IMR-90 (cell line): ENCODE measurements around the gene RMI2. TPM values are rescaled to one million over a fixed set of nuclear protein-coding genes. Genes with fewer than 3 reads are reported as not detected.

Source experiments
- ATAC-seq: fragments of 200-7000 bp; cut with Tn5 transposase; 2 replicates; pipeline ENCODE4 v1.9.1; 2020; ENCODE audit warnings: low read depth, mild to moderate bottlenecking, moderate library complexity
- BruUV-seq: library from RNA; stranded (reverse); fragments of 400-500 nt; replicated peaks from 2 replicates; lab custom pipeline; 2021; lab: Mats Ljungman, UMichigan
- CTCF ChIA-PET: fragments of 300-600 bp; formaldehyde crosslinking; extraction: SDS; loops from one replicate; lab custom pipeline; 2021; ENCODE audit warnings: antibody characterized with exemption; lab: Yijun Ruan, JAX
- POLR2A ChIA-PET: fragments of 300-600 bp; sonication (Branson Sonifier 250); formaldehyde crosslinking; loops from one replicate; lab custom pipeline; 2022; ENCODE audit warnings: antibody characterized with exemption; ENCODE audit not compliant: unreplicated experiment; lab: Charles Lee
- DNase-seq: peaks from one replicate; pipeline ENCODE4 v3.0.0; 2013
- H2AFZ ChIP-seq: replicated peaks from 2 replicates; pipeline ENCODE3; 2013; ENCODE audit warnings: low read length, mild to moderate bottlenecking; ENCODE audit not compliant: poor library complexity
- H2AK5ac ChIP-seq: 2 replicates; pipeline ENCODE4 v1.6.1; 2013; ENCODE audit warnings: low read depth, low read length, inconsistent platforms
- H2AK9ac ChIP-seq: replicated peaks from 2 replicates; pipeline ENCODE3; 2013; ENCODE audit warnings: mild to moderate bottlenecking, low read depth, low read length, moderate library complexity; ENCODE audit not compliant: poor library complexity
- H2BK120ac ChIP-seq: 2 replicates; pipeline ENCODE4 v1.6.1; 2013; ENCODE audit warnings: low read depth, low read length, inconsistent platforms
- H2BK15ac ChIP-seq: 3 replicates; pipeline ENCODE4 v1.6.1; 2013; ENCODE audit warnings: low read depth, low read length, inconsistent platforms
- H2BK20ac ChIP-seq: 2 replicates; pipeline ENCODE4 v1.6.1; 2013; ENCODE audit warnings: low read depth, mild to moderate bottlenecking, inconsistent platforms, low read length, moderate library complexity
- H2BK5ac ChIP-seq: 2 replicates; pipeline ENCODE4 v1.6.1; 2013; ENCODE audit warnings: mild to moderate bottlenecking, low read depth, low read length, inconsistent platforms; ENCODE audit not compliant: poor library complexity, severe bottlenecking
- H3K14ac ChIP-seq: replicated peaks from 2 replicates; pipeline ENCODE4 v1.6.1; 2013; ENCODE audit warnings: low read depth, low read length, inconsistent platforms
- H3K18ac ChIP-seq: 2 replicates; pipeline ENCODE4 v1.6.1; 2013; ENCODE audit warnings: low read depth, low read length, control low read depth
- H3K23ac ChIP-seq: 2 replicates; pipeline ENCODE4 v1.6.1; 2013; ENCODE audit warnings: low read depth, low read length, inconsistent platforms
- H3K27ac ChIP-seq: 2 replicates; pipeline ENCODE4 v1.5.1; 2013; ENCODE audit warnings: mild to moderate bottlenecking, control low read depth, low read length; ENCODE audit not compliant: insufficient read depth
- H3K27me3 ChIP-seq: 2 replicates; pipeline ENCODE4 v1.6.1; 2013; ENCODE audit warnings: low read length; ENCODE audit not compliant: control insufficient read depth, insufficient read depth
- H3K36me3 ChIP-seq: 2 replicates; pipeline ENCODE4 v1.6.1; 2013; ENCODE audit warnings: low read length, mixed read lengths; ENCODE audit not compliant: control insufficient read depth, insufficient read depth
- H3K4ac ChIP-seq: 2 replicates; pipeline ENCODE4 v1.6.1; 2013; ENCODE audit warnings: low read depth, low read length, inconsistent platforms
- H3K4me1 ChIP-seq: 2 replicates; pipeline ENCODE4 v1.6.1; 2013; ENCODE audit warnings: low read length, mixed read lengths; ENCODE audit not compliant: control insufficient read depth, insufficient read depth
- H3K4me2 ChIP-seq: 2 replicates; pipeline ENCODE4 v1.6.1; 2013; ENCODE audit warnings: low read depth, mild to moderate bottlenecking, control low read depth, low read length, moderate library complexity
- H3K4me3 ChIP-seq: 2 replicates; pipeline ENCODE4 v1.5.1; 2013; ENCODE audit warnings: low read depth, mild to moderate bottlenecking, control low read depth, low read length, moderate library complexity; ENCODE audit not compliant: insufficient read depth
- H3K56ac ChIP-seq: 2 replicates; pipeline ENCODE4 v1.6.1; 2013; ENCODE audit warnings: low read length, inconsistent platforms; ENCODE audit not compliant: insufficient read depth; ENCODE audit errors: extremely low read depth
- H3K79me1 ChIP-seq, 2 experiments: 2 replicates each; pipeline ENCODE4 v1.6.1; 2013; ENCODE audit warnings: low read length in 2 of 2, inconsistent platforms in 1 of 2, low read depth in 1 of 2
- H3K9ac ChIP-seq: 2 replicates; pipeline ENCODE4 v1.6.1; 2013; ENCODE audit warnings: low read depth, low read length, control low read depth
- H3K9me1 ChIP-seq: 2 replicates; pipeline ENCODE4 v1.6.1; 2013; ENCODE audit warnings: low read length, inconsistent platforms; ENCODE audit not compliant: insufficient read depth
- H3K9me3 ChIP-seq: 2 replicates; pipeline ENCODE4 v1.6.1; 2013; ENCODE audit warnings: low read length; ENCODE audit not compliant: control insufficient read depth, insufficient read depth
- H4K20me1 ChIP-seq: 2 replicates; pipeline ENCODE4 v1.6.1; 2013; ENCODE audit warnings: low read length, inconsistent platforms; ENCODE audit not compliant: insufficient read depth
- H4K5ac ChIP-seq: 2 replicates; pipeline ENCODE4 v1.6.1; 2013; ENCODE audit warnings: mild to moderate bottlenecking, low read depth, low read length, control low read depth
- H4K8ac ChIP-seq, 2 experiments: 2 replicates each; pipeline ENCODE4 v1.6.1; 2013; ENCODE audit warnings: low read depth in 2 of 2, low read length in 2 of 2, control low read depth in 1 of 2, inconsistent platforms in 1 of 2
- H4K91ac ChIP-seq: 2 replicates; pipeline ENCODE4 v1.6.1; 2013; ENCODE audit warnings: low read depth, low read length, inconsistent platforms; ENCODE audit not compliant: insufficient read depth
- BHLHE40 ChIP-seq: fragments of 150-350 bp; IDR thresholded peaks from 2 replicates; pipeline ENCODE4 v1.6.1; 2016; ENCODE audit warnings: mild to moderate bottlenecking, low read depth, low read length
- CEBPB ChIP-seq: IDR thresholded peaks from 2 replicates; pipeline ENCODE4 v1.6.1; 2012; ENCODE audit warnings: low read depth, low read length, improper control_type of control experiment
- CHD1 ChIP-seq: IDR thresholded peaks from 2 replicates; pipeline ENCODE4 v1.6.1; 2012; ENCODE audit warnings: low read depth, low read length, improper control_type of control experiment
- FOS ChIP-seq: fragments of 150-350 bp; IDR thresholded peaks from 2 replicates; pipeline ENCODE4 v1.6.1; 2016; ENCODE audit warnings: low read depth, low read length
- MXI1 ChIP-seq: IDR thresholded peaks from 2 replicates; pipeline ENCODE4 v1.6.1; 2012; ENCODE audit warnings: low read depth, mild to moderate bottlenecking, low read length, moderate library complexity, borderline replicate concordance
- NFE2L2 ChIP-seq: fragments of 150-350 bp; IDR thresholded peaks from 2 replicates; pipeline ENCODE4 v1.6.1; 2016; ENCODE audit warnings: low read depth, mild to moderate bottlenecking, low read length
- POLR2A ChIP-seq: IDR thresholded peaks from 2 replicates; pipeline ENCODE4 v1.6.1; 2012; ENCODE audit warnings: mild to moderate bottlenecking, low read depth, low read length
- RAD21 ChIP-seq: IDR thresholded peaks from 2 replicates; pipeline ENCODE4 v1.6.1; 2012; ENCODE audit warnings: low read length, improper control_type of control experiment
- RCOR1 ChIP-seq: IDR thresholded peaks from 2 replicates; pipeline ENCODE4 v1.6.1; 2012; ENCODE audit warnings: mild to moderate bottlenecking, low read length, improper control_type of control experiment; ENCODE audit not compliant: insufficient replicate concordance
- RFX5 ChIP-seq: IDR thresholded peaks from 2 replicates; pipeline ENCODE4 v1.8.0; 2012; ENCODE audit warnings: low read depth, mild to moderate bottlenecking, low read length, moderate library complexity
- SMC3 ChIP-seq: fragments of 150-350 bp; IDR thresholded peaks from 2 replicates; pipeline ENCODE4 v1.6.1; 2016; ENCODE audit warnings: low read depth, mild to moderate bottlenecking, antibody characterized with exemption, low read length, moderate library complexity
- WGBS, 2 experiments: methylation state at CpG; one replicate each; pipeline versions ENCODE4 v1.1.5 to v1.1.7; 2013; ENCODE audit warnings: missing lambda C conversion rate in 2 of 2; ENCODE audit not compliant: insufficient read length in 1 of 2; ENCODE audit errors: extremely low coverage in 2 of 2; 5-methylcytosine and 5-hydroxymethylcytosine counted together
- dilution Hi-C: fragments of 300-500 bp; cut with HindIII; formaldehyde crosslinking; loops from one replicate; pipeline ENCODE4 v1.14.3; 2018; ENCODE audit warnings: low sequenced_read_pairs; ENCODE audit not compliant: unreplicated experiment
- in situ Hi-C: fragments of 300-500 bp; cut with MboI; formaldehyde crosslinking; loops from 3 replicates; pipeline ENCODE4 v1.14.3; 2019; ENCODE audit warnings: low sequenced_read_pairs, inconsistent platforms, mixed read lengths
- intact Hi-C: fragments of 100-400 bp; cut with micrococcal nuclease; formaldehyde crosslinking; loops from 2 replicates; pipeline ENCODE4 v1.10.0; 2022
- polyA plus RNA-seq, 3 experiments: library from polyadenylated mRNA; depleted of rRNA; stranded (reverse); fragments of >200 nt; gene quantifications; 2 replicates each; pipeline ENCODE4 v1.2.3, GENCODE V29; 2012; ENCODE audit warnings: low replicate concordance in 1 of 3
- total RNA-seq: library from RNA; depleted of rRNA; stranded (reverse); fragments of >200 nt; gene quantifications from 2 replicates; pipeline ENCODE4 v1.2.3, GENCODE V29; 2012
- TF ChIP-seq, protein P1 (sequence below): fragments of 150-350 bp; IDR thresholded peaks from 2 replicates; pipeline ENCODE4 v1.6.1; 2017; ENCODE audit warnings: mild to moderate bottlenecking, antibody characterized with exemption, low read length, low read depth
- TF ChIP-seq, protein P2 (sequence below): conservative IDR thresholded peaks from 2 replicates; pipeline ENCODE4 v1.5.1; 2012; ENCODE audit warnings: mild to moderate bottlenecking, low read depth, low read length, improper control_type of control experiment
- TF ChIP-seq, protein P3 (sequence below): fragments of 150-350 bp; IDR thresholded peaks from 2 replicates; pipeline ENCODE4 v1.6.1; 2016; ENCODE audit warnings: low read depth, mild to moderate bottlenecking, low read length, moderate library complexity, borderline replicate concordance

Gene RMI2
- total and polyA plus RNA-seq, 2 of the 4 experiments (the other 2 are of a cell fraction) = 3.2 to 5.6 TPM

DNA sequence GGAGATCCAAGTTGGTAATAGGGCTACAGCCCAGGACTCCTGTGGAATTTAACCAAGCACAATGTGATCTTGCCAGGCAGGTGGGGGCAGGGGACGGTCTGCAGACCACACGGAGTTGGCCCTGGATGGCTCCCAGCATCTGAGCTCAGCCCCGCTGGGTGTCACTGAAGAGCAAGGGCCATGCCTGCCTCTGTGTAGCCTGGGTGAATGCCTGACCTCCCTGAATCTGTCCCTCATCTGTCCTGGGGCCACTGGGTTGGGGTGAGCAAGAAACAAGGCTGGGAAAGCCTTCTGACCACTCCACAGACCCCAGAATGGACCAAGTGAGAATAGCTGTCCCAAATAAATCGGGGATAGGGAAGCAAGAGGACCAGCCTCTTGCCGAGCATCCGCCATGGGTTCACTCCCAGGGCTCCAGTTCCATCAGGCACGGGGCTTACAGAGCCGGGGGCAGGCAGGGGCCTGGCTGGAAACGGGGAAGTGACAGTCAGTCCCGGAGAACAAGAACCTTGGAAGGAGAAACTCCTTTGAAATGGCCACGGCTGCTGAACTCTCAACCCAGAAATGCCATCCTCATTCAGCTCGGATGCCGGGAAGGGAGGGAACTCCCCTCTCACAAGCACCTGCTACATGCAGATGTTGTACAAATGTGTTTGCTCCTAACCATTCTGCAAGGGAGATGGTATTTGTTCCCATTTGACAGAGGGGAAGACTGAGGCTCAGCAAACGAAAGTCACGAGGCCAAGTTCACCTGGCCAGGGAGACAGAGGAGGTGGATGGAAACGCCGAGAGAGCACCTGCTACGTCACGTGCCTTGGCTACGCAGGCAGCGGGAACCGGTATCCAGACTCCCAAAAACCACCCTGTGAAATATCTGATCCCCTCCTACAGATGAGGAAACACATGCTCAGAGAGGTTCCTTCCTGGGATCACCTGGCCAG is 50.0 kb downstream of the RMI2 start:
- Histone ChIP-seq H3K27me3 (peaks cover 2% of the 10 kb centered on the region; the same call in 1 of the 2 replicates), H4K5ac (no peak overlapping the region), H2AFZ (no peak overlapping the region), H3K79me1 (no peaks in the 10 kb centered on the region), H2BK5ac (no peak overlapping the region), H3K27ac (no peak overlapping the region), H2AK5ac (0 out of 2 replicates have a peak overlapping the region, but pooled peaks have one; percentile 25), H3K18ac (no peak overlapping the region), H3K9ac (no peak overlapping the region), H2BK15ac (no peak overlapping the region), H4K91ac (no peak overlapping the region), H3K4ac (no peak overlapping the region), H3K4me1 (peaks cover 6% of the 10 kb centered on the region; the same call in 1 of the 2 replicates), H3K4me3 (no peak overlapping the region), H3K14ac (no peak overlapping the region), H4K8ac (no peak overlapping the region; a peak in 1 of 4 replicates), H2BK20ac (no peak overlapping the region), H3K9me3 (no peaks in the 10 kb centered on the region), H2AK9ac (no peak overlapping the region), H2BK120ac (no peak overlapping the region), H3K9me1 (no peaks in the 10 kb centered on the region), H4K20me1 (no peaks in the 10 kb centered on the region), H3K56ac (no peak overlapping the region), H3K23ac (no peak overlapping the region), H3K4me2 (no peak overlapping the region), H3K36me3 (no peaks in the 10 kb centered on the region)
- POLR2A ChIA-PET = no interaction called here
- in situ Hi-C loops (loop anchor here (5.0 kb wide), 1 partner anchor 317 kb away; no protein-coding TSS in a partner anchor), dilution Hi-C loops (no loop called here), intact Hi-C loops (loop anchor here (10.0 kb wide), 1 partner anchor 670 kb away; no protein-coding TSS in a partner anchor)
- no peak for ATAC-seq
- no TSS peak for BruUV-seq
- DNase-seq = no peak
- 55% methylated on average over 8 of the region's 22 CpGs; no CpG with 5 or more reads in 1 of the 2 experiments for WGBS, 2 experiments
- CTCF ChIA-PET = interaction anchor here (0.5 to 1.6 kb wide), 6 partner anchors 8 to 404 kb away, joined by 3 to 10 read pairs (median 4); no protein-coding TSS in a partner anchor
- no peak for TF ChIP-seq SMC3
- TF ChIP-seq, protein P1, sequence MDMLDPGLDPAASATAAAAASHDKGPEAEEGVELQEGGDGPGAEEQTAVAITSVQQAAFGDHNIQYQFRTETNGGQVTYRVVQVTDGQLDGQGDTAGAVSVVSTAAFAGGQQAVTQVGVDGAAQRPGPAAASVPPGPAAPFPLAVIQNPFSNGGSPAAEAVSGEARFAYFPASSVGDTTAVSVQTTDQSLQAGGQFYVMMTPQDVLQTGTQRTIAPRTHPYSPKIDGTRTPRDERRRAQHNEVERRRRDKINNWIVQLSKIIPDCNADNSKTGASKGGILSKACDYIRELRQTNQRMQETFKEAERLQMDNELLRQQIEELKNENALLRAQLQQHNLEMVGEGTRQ = no peak
- no peak for TF ChIP-seq FOS
- no peak for TF ChIP-seq RFX5
- TF ChIP-seq CEBPB = no peak
- no peak for TF ChIP-seq NFE2L2
- no peak for TF ChIP-seq POLR2A
- TF ChIP-seq RAD21 = no peak
- no peak for TF ChIP-seq RCOR1
- TF ChIP-seq, protein P2, sequence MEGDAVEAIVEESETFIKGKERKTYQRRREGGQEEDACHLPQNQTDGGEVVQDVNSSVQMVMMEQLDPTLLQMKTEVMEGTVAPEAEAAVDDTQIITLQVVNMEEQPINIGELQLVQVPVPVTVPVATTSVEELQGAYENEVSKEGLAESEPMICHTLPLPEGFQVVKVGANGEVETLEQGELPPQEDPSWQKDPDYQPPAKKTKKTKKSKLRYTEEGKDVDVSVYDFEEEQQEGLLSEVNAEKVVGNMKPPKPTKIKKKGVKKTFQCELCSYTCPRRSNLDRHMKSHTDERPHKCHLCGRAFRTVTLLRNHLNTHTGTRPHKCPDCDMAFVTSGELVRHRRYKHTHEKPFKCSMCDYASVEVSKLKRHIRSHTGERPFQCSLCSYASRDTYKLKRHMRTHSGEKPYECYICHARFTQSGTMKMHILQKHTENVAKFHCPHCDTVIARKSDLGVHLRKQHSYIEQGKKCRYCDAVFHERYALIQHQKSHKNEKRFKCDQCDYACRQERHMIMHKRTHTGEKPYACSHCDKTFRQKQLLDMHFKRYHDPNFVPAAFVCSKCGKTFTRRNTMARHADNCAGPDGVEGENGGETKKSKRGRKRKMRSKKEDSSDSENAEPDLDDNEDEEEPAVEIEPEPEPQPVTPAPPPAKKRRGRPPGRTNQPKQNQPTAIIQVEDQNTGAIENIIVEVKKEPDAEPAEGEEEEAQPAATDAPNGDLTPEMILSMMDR = no peak
- TF ChIP-seq MXI1 = no peak
- no peak for TF ChIP-seq BHLHE40
- TF ChIP-seq, protein P3, sequence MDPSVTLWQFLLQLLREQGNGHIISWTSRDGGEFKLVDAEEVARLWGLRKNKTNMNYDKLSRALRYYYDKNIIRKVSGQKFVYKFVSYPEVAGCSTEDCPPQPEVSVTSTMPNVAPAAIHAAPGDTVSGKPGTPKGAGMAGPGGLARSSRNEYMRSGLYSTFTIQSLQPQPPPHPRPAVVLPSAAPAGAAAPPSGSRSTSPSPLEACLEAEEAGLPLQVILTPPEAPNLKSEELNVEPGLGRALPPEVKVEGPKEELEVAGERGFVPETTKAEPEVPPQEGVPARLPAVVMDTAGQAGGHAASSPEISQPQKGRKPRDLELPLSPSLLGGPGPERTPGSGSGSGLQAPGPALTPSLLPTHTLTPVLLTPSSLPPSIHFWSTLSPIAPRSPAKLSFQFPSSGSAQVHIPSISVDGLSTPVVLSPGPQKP = no peak
- TF ChIP-seq CHD1 = no peak
